ENCODE measurements around the gene YARS1. TPM values are rescaled to one million over a fixed set of nuclear protein-coding genes. Genes with fewer than 3 reads are reported as not detected.
A peak's percentile ranks its signal among the peaks of the same experiment; 100 is the strongest.

YARS1 gene
- total RNA-seq, 6 donors from 2014 or later: 82.1 to 110 (median 95.1) TPM

DNA sequence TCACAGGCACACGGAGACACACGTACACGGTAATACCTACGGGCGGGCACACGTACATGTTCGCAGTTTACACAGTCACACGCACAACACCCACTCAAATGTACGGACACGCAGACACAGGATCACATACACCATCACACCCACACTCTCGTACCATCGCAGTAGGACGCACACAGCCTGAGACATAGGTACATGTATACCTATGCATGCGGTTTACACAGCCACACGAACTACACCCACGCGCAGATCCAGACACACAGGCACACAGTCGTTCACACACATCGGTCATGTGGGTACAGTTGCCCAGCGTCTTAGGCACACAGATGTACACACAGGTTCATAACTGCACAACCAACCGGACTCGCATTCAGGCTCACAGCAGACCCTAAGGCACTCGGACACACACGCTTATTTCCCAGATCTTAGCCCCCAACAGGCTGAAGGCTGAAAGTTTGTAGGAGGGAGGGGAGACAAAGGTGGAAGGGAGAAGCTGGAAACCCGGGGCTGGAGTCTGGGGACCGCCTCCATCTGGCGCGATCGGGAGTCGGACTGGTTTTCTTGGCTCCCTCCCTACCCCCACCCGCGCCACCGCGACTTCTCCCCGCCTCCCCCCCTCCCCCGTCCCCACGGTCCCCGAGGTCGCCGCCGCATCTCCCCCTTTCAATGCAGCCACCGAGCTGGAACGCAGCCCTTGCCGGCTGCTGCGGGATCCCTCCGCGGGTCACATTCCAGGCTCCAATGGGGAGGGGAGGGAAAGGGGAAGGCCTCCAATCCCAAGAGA lies 62.7 kb downstream of the YARS1 start:
- peak overlapping the region; percentile 42 to 83 (median 69) for H3K4me3 ChIP-seq
- no peaks in the 10 kb centered on the region for H3K9me3 ChIP-seq
- peaks cover 0 to 3% (median 0%) of the 10 kb centered on the region in 4 donors for H3K36me3 ChIP-seq
- no peaks in the 10 kb centered on the region for H3K27me3 ChIP-seq
- peak overlapping the region; percentile 63 to 82 (median 72) for H3K27ac ChIP-seq
- WGBS, 2 donors: 4 to 11% methylated on average over 19 to 34 of the region's 47 CpGs
- ATAC-seq (ENCODE audit: low FRiP score in 2 of 2): peak; percentile 6 to 31
- peak in 1 of 2 donors; percentile 62 for DNase-seq
- TF ChIP-seq POLR2A (IDR thresholded peaks at IDR 0.05): peak in 1 of 4 donors; percentile 7
- TF ChIP-seq, protein P1, sequence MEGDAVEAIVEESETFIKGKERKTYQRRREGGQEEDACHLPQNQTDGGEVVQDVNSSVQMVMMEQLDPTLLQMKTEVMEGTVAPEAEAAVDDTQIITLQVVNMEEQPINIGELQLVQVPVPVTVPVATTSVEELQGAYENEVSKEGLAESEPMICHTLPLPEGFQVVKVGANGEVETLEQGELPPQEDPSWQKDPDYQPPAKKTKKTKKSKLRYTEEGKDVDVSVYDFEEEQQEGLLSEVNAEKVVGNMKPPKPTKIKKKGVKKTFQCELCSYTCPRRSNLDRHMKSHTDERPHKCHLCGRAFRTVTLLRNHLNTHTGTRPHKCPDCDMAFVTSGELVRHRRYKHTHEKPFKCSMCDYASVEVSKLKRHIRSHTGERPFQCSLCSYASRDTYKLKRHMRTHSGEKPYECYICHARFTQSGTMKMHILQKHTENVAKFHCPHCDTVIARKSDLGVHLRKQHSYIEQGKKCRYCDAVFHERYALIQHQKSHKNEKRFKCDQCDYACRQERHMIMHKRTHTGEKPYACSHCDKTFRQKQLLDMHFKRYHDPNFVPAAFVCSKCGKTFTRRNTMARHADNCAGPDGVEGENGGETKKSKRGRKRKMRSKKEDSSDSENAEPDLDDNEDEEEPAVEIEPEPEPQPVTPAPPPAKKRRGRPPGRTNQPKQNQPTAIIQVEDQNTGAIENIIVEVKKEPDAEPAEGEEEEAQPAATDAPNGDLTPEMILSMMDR (IDR thresholded peaks at IDR 0.05): no peak
- peak in 1 of 2 donors; percentile 22 for TF ChIP-seq POLR2AphosphoS5 (IDR thresholded peaks at IDR 0.05)
- TF ChIP-seq EP300 (IDR thresholded peaks at IDR 0.05): no peak
- H3K4me1 ChIP-seq: peaks cover 35 to 67% (median 44%) of the 10 kb centered on the region in 4 donors

DNA sequence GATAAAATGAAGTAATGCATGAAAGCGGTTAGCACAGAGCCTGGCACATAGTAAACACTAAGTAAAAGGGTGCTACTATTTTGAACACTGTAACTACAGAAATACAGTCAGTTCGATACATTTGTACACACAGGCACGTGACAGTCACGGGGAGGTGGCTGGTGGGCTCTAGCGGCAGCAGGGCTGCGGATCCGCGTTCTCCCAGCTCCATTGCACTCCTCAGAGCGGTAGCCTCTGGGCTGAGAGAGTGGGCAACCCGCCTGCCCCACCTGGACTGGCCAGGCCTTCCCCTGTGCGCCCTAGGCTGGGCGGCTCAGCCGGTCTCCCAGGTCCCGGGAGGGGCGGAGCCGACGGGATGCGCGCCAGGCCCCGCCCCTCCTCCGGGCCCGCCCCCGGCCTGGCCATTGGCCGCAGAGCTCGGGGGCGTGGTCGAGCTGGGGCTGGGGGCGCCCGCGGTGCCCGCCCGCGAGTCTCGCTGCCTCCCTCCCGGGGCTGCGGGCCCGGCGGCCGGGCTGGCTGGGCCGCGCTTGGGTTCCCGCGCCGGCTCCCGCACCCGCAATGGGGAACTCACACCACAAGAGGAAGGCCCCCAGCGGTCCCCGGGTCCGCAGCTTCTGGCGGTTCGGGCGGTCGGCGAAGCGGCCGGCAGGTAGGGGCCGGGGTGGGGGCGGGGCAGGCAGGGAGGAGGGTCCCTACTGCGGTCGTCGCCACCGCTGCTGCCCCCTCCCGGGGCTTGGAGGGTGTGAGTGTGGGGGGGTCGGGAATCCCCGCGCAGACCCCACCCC lies 63.4 kb downstream of the YARS1 start:
- Histone ChIP-seq H3K9me3 (no peaks in the 10 kb centered on the region), H3K4me3 (peak overlapping the region; percentile 42 to 83 (median 69)), H3K27me3 (no peaks in the 10 kb centered on the region), H3K27ac (peak overlapping the region; percentile 63 to 82 (median 72)), H3K36me3 (peaks cover 0 to 5% (median 0%) of the 10 kb centered on the region in 4 donors), H3K4me1 (peaks cover 31 to 60% (median 41%) of the 10 kb centered on the region in 4 donors)
- 4 to 13% methylated on average over 7 to 21 of the region's 66 CpGs for WGBS, 2 donors
- ATAC-seq (ENCODE audit: low FRiP score in 2 of 2) (peak; percentile 87 to 94), DNase-seq (peak; percentile 83 to 93)
- TF ChIP-seq, protein P1 (IDR thresholded peaks at IDR 0.05): no peak
- TF ChIP-seq POLR2AphosphoS5 (IDR thresholded peaks at IDR 0.05) (peak in 1 of 2 donors; percentile 14), POLR2A (IDR thresholded peaks at IDR 0.05) (peak in 2 of 4 donors; percentile 7 to 62), EP300 (IDR thresholded peaks at IDR 0.05) (no peak)

DNA sequence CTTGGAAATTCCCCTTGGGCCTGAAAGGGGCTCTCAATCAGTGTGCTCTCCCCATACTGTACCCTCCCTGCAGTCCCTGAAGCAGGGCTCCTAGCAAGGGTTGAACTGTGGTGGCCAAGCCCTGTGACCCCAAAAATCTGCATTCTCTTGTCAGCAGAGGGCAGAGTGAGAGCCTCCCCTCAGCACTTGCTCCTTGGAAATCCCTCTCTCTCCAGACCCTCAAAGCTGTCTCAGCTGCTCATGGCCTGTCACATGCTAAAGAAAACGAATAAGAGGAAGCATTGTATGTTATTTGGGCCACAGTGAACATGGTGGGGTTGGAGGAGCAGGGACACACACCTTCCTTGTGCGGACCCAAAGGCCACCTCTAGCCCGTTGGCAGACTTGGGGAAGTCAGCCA lies 67.4 kb downstream of the YARS1 start:
- TF ChIP-seq EP300 (IDR thresholded peaks at IDR 0.05) (no peak), POLR2AphosphoS5 (IDR thresholded peaks at IDR 0.05) (no peak), POLR2A (IDR thresholded peaks at IDR 0.05) (no peak)
- TF ChIP-seq, protein P1 (IDR thresholded peaks at IDR 0.05): no peak
- DNase-seq (no peak), ATAC-seq (ENCODE audit: low FRiP score in 2 of 2) (no peak)
- H3K4me1 ChIP-seq: peaks cover 16 to 28% (median 19%) of the 10 kb centered on the region in 4 donors
- no peak overlapping the region for H3K4me3 ChIP-seq
- no peaks in the 10 kb centered on the region for H3K9me3 ChIP-seq
- peaks cover 0 to 5% (median 0%) of the 10 kb centered on the region in 4 donors for H3K36me3 ChIP-seq
- H3K27ac ChIP-seq: no peak overlapping the region
- WGBS, 2 donors: 62 to 76% methylated on average over 3 of the region's 3 CpGs
- no peaks in the 10 kb centered on the region for H3K27me3 ChIP-seq

DNA sequence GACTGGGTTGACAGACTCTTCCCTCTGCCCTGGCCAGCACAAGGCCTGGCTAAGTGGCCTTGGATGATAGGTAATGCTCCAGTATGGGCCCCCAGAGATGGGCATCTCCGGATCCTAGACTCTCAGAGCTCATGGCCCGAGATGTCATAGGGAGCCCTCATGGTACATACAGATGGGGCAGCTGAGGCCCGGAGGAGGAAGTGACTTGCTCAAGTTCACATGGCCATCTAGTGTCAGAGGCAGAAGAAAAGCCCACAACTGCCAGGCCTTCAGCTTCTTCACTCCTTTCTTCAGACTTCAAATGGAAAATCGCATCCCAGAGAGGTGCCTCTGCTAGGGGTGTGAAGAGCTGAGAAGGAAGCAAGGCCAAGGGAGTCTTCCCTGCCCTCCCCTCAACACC lies 67.8 kb downstream of the YARS1 start:
- H3K9me3 ChIP-seq: no peaks in the 10 kb centered on the region
- no peaks in the 10 kb centered on the region for H3K27me3 ChIP-seq
- TF ChIP-seq POLR2A (IDR thresholded peaks at IDR 0.05) (no peak), POLR2AphosphoS5 (IDR thresholded peaks at IDR 0.05) (no peak), EP300 (IDR thresholded peaks at IDR 0.05) (no peak)
- TF ChIP-seq, protein P1 (IDR thresholded peaks at IDR 0.05): no peak
- ATAC-seq (ENCODE audit: low FRiP score in 2 of 2) (no peak), DNase-seq (no peak)
- peaks cover 13 to 23% (median 15%) of the 10 kb centered on the region in 4 donors for H3K4me1 ChIP-seq
- no peak overlapping the region for H3K4me3 ChIP-seq
- WGBS, 2 donors: 71 to 83% methylated on average over 1 to 4 of the region's 4 CpGs
- no peak overlapping the region for H3K27ac ChIP-seq
- peaks cover 0 to 5% (median 0%) of the 10 kb centered on the region in 4 donors for H3K36me3 ChIP-seq
